IMR-90 (cell line): ENCODE results near the gene FBXL7. TPM values are rescaled to one million over a fixed set of nuclear protein-coding genes. Genes with fewer than 3 reads are reported as not detected.

Experiments used
- ATAC-seq: fragments of 200-7000 bp; cut with Tn5 transposase; 2 replicates; pipeline ENCODE4 v1.9.1; 2020; ENCODE audit warnings: low read depth, mild to moderate bottlenecking, moderate library complexity
- BruUV-seq: library from RNA; stranded (reverse); fragments of 400-500 nt; replicated peaks from 2 replicates; lab custom pipeline; 2021; lab: Mats Ljungman, UMichigan
- CTCF ChIA-PET: fragments of 300-600 bp; formaldehyde crosslinking; extraction: SDS; loops from one replicate; lab custom pipeline; 2021; ENCODE audit warnings: antibody characterized with exemption; lab: Yijun Ruan, JAX
- POLR2A ChIA-PET: fragments of 300-600 bp; sonication (Branson Sonifier 250); formaldehyde crosslinking; loops from one replicate; lab custom pipeline; 2022; ENCODE audit warnings: antibody characterized with exemption; ENCODE audit not compliant: unreplicated experiment; lab: Charles Lee
- DNase-seq: peaks from one replicate; pipeline ENCODE4 v3.0.0; 2013
- H2AFZ ChIP-seq: replicated peaks from 2 replicates; pipeline ENCODE3; 2013; ENCODE audit warnings: low read length, mild to moderate bottlenecking; ENCODE audit not compliant: poor library complexity
- H2AK5ac ChIP-seq: 2 replicates; pipeline ENCODE4 v1.6.1; 2013; ENCODE audit warnings: low read depth, low read length, inconsistent platforms
- H2AK9ac ChIP-seq: replicated peaks from 2 replicates; pipeline ENCODE3; 2013; ENCODE audit warnings: mild to moderate bottlenecking, low read depth, low read length, moderate library complexity; ENCODE audit not compliant: poor library complexity
- H2BK120ac ChIP-seq: 2 replicates; pipeline ENCODE4 v1.6.1; 2013; ENCODE audit warnings: low read depth, low read length, inconsistent platforms
- H2BK15ac ChIP-seq: 3 replicates; pipeline ENCODE4 v1.6.1; 2013; ENCODE audit warnings: low read depth, low read length, inconsistent platforms
- H2BK20ac ChIP-seq: 2 replicates; pipeline ENCODE4 v1.6.1; 2013; ENCODE audit warnings: low read depth, mild to moderate bottlenecking, inconsistent platforms, low read length, moderate library complexity
- H2BK5ac ChIP-seq: 2 replicates; pipeline ENCODE4 v1.6.1; 2013; ENCODE audit warnings: mild to moderate bottlenecking, low read depth, low read length, inconsistent platforms; ENCODE audit not compliant: poor library complexity, severe bottlenecking
- H3K14ac ChIP-seq: replicated peaks from 2 replicates; pipeline ENCODE4 v1.6.1; 2013; ENCODE audit warnings: low read depth, low read length, inconsistent platforms
- H3K18ac ChIP-seq: 2 replicates; pipeline ENCODE4 v1.6.1; 2013; ENCODE audit warnings: low read depth, low read length, control low read depth
- H3K23ac ChIP-seq: 2 replicates; pipeline ENCODE4 v1.6.1; 2013; ENCODE audit warnings: low read depth, low read length, inconsistent platforms
- H3K27ac ChIP-seq: 2 replicates; pipeline ENCODE4 v1.5.1; 2013; ENCODE audit warnings: mild to moderate bottlenecking, control low read depth, low read length; ENCODE audit not compliant: insufficient read depth
- H3K27me3 ChIP-seq: 2 replicates; pipeline ENCODE4 v1.6.1; 2013; ENCODE audit warnings: low read length; ENCODE audit not compliant: control insufficient read depth, insufficient read depth
- H3K36me3 ChIP-seq: 2 replicates; pipeline ENCODE4 v1.6.1; 2013; ENCODE audit warnings: low read length, mixed read lengths; ENCODE audit not compliant: control insufficient read depth, insufficient read depth
- H3K4ac ChIP-seq: 2 replicates; pipeline ENCODE4 v1.6.1; 2013; ENCODE audit warnings: low read depth, low read length, inconsistent platforms
- H3K4me1 ChIP-seq: 2 replicates; pipeline ENCODE4 v1.6.1; 2013; ENCODE audit warnings: low read length, mixed read lengths; ENCODE audit not compliant: control insufficient read depth, insufficient read depth
- H3K4me2 ChIP-seq: 2 replicates; pipeline ENCODE4 v1.6.1; 2013; ENCODE audit warnings: low read depth, mild to moderate bottlenecking, control low read depth, low read length, moderate library complexity
- H3K4me3 ChIP-seq: 2 replicates; pipeline ENCODE4 v1.5.1; 2013; ENCODE audit warnings: low read depth, mild to moderate bottlenecking, control low read depth, low read length, moderate library complexity; ENCODE audit not compliant: insufficient read depth
- H3K56ac ChIP-seq: 2 replicates; pipeline ENCODE4 v1.6.1; 2013; ENCODE audit warnings: low read length, inconsistent platforms; ENCODE audit not compliant: insufficient read depth; ENCODE audit errors: extremely low read depth
- H3K79me1 ChIP-seq, 2 experiments: 2 replicates each; pipeline ENCODE4 v1.6.1; 2013; ENCODE audit warnings: low read length in 2 of 2, inconsistent platforms in 1 of 2, low read depth in 1 of 2
- H3K9ac ChIP-seq: 2 replicates; pipeline ENCODE4 v1.6.1; 2013; ENCODE audit warnings: low read depth, low read length, control low read depth
- H3K9me1 ChIP-seq: 2 replicates; pipeline ENCODE4 v1.6.1; 2013; ENCODE audit warnings: low read length, inconsistent platforms; ENCODE audit not compliant: insufficient read depth
- H3K9me3 ChIP-seq: 2 replicates; pipeline ENCODE4 v1.6.1; 2013; ENCODE audit warnings: low read length; ENCODE audit not compliant: control insufficient read depth, insufficient read depth
- H4K20me1 ChIP-seq: 2 replicates; pipeline ENCODE4 v1.6.1; 2013; ENCODE audit warnings: low read length, inconsistent platforms; ENCODE audit not compliant: insufficient read depth
- H4K5ac ChIP-seq: 2 replicates; pipeline ENCODE4 v1.6.1; 2013; ENCODE audit warnings: mild to moderate bottlenecking, low read depth, low read length, control low read depth
- H4K8ac ChIP-seq, 2 experiments: 2 replicates each; pipeline ENCODE4 v1.6.1; 2013; ENCODE audit warnings: low read depth in 2 of 2, low read length in 2 of 2, control low read depth in 1 of 2, inconsistent platforms in 1 of 2
- H4K91ac ChIP-seq: 2 replicates; pipeline ENCODE4 v1.6.1; 2013; ENCODE audit warnings: low read depth, low read length, inconsistent platforms; ENCODE audit not compliant: insufficient read depth
- CEBPB ChIP-seq: IDR thresholded peaks from 2 replicates; pipeline ENCODE4 v1.6.1; 2012; ENCODE audit warnings: low read depth, low read length, improper control_type of control experiment
- RFX5 ChIP-seq: IDR thresholded peaks from 2 replicates; pipeline ENCODE4 v1.8.0; 2012; ENCODE audit warnings: low read depth, mild to moderate bottlenecking, low read length, moderate library complexity
- WGBS, 2 experiments: methylation state at CpG; one replicate each; pipeline versions ENCODE4 v1.1.5 to v1.1.7; 2013; ENCODE audit warnings: missing lambda C conversion rate in 2 of 2; ENCODE audit not compliant: insufficient read length in 1 of 2; ENCODE audit errors: extremely low coverage in 2 of 2; 5-methylcytosine and 5-hydroxymethylcytosine counted together
- dilution Hi-C: fragments of 300-500 bp; cut with HindIII; formaldehyde crosslinking; loops from one replicate; pipeline ENCODE4 v1.14.3; 2018; ENCODE audit warnings: low sequenced_read_pairs; ENCODE audit not compliant: unreplicated experiment
- in situ Hi-C: fragments of 300-500 bp; cut with MboI; formaldehyde crosslinking; loops from 3 replicates; pipeline ENCODE4 v1.14.3; 2019; ENCODE audit warnings: low sequenced_read_pairs, inconsistent platforms, mixed read lengths
- intact Hi-C: fragments of 100-400 bp; cut with micrococcal nuclease; formaldehyde crosslinking; loops from 2 replicates; pipeline ENCODE4 v1.10.0; 2022
- polyA plus RNA-seq, 3 experiments: library from polyadenylated mRNA; depleted of rRNA; stranded (reverse); fragments of >200 nt; gene quantifications; 2 replicates each; pipeline ENCODE4 v1.2.3, GENCODE V29; 2012; ENCODE audit warnings: low replicate concordance in 1 of 3
- total RNA-seq: library from RNA; depleted of rRNA; stranded (reverse); fragments of >200 nt; gene quantifications from 2 replicates; pipeline ENCODE4 v1.2.3, GENCODE V29; 2012

Gene FBXL7
- total and polyA plus RNA-seq, 2 of the 4 experiments (the other 2 are of a cell fraction): 4.1 to 10.2 TPM

- dilution Hi-C loops (no loop called here), intact Hi-C loops (no loop called here), in situ Hi-C loops (no loop called here)
- peak overlapping the region; percentile 76; the same call in 1 of the 2 replicates for H3K27ac ChIP-seq
- peak overlapping the region; percentile 80 for H3K18ac ChIP-seq
- H4K5ac ChIP-seq: peak overlapping the region; percentile 85; the same call in 1 of the 2 replicates
- H4K20me1 ChIP-seq: no peaks in the 10 kb centered on the region
- H3K27me3 ChIP-seq: no peaks in the 10 kb centered on the region
- H2AK5ac ChIP-seq: no peak overlapping the region
- H3K14ac ChIP-seq: peak overlapping the region; percentile 66; the same call in 1 of the 2 replicates
- peaks cover 15% of the 10 kb centered on the region for H3K4me1 ChIP-seq
- H2AK9ac ChIP-seq: peak overlapping the region; percentile 20
- no peak overlapping the region for H3K56ac ChIP-seq
- H3K9me3 ChIP-seq: no peaks in the 10 kb centered on the region
- H2BK120ac ChIP-seq: 0 out of 2 replicates have a peak overlapping the region, but pooled peaks have one; percentile 57
- no peaks in the 10 kb centered on the region for H3K36me3 ChIP-seq
- 100% methylated on average over 2 of the region's 5 CpGs; no CpG with 5 or more reads in 1 of the 2 experiments for WGBS, 2 experiments
- no TSS peak for BruUV-seq
- peak overlapping the region; percentile 52 for H3K4ac ChIP-seq
- DNase-seq (peak; percentile 60), ATAC-seq (0 out of 2 replicates have a peak, but pooled peaks have one; percentile 19)
- H4K91ac ChIP-seq: peak overlapping the region; percentile 31; the same call in 1 of the 2 replicates
- CTCF ChIA-PET: no interaction called here
- H3K79me1 ChIP-seq: peaks cover 15 to 49% of the 10 kb centered on the region in 2 experiments
- no peak overlapping the region for H3K23ac ChIP-seq
- TF ChIP-seq RFX5 (no peak), CEBPB (0 out of 2 replicates have a peak, but pooled peaks have one; percentile 14)
- H3K4me2 ChIP-seq: no peak overlapping the region
- H2AFZ ChIP-seq: no peak overlapping the region
- POLR2A ChIA-PET: no interaction called here
- no peak overlapping the region for H2BK15ac ChIP-seq
- peaks cover 14% of the 10 kb centered on the region for H3K9me1 ChIP-seq
- peak overlapping the region in 1 of 2 experiments; percentile 63; a peak in 1 of 4 replicates for H4K8ac ChIP-seq
- H3K9ac ChIP-seq: no peak overlapping the region
- peak overlapping the region; percentile 88 for H2BK20ac ChIP-seq
- H3K4me3 ChIP-seq: no peak overlapping the region
- no peak overlapping the region for H2BK5ac ChIP-seq
Measured at GRCh38 chr5:15691521-15691920, 191.5 kb downstream of the FBXL7 start.
